Measurements from ENCODE around the gene SLC45A3. TPM values are rescaled to one million over a fixed set of nuclear protein-coding genes. Genes with fewer than 3 reads are reported as not detected.

Gene SLC45A3
- total and polyA plus RNA-seq, 3 donors from 2014 or later, result 4.5 to 8.9 (median 7.3) TPM

DNA sequence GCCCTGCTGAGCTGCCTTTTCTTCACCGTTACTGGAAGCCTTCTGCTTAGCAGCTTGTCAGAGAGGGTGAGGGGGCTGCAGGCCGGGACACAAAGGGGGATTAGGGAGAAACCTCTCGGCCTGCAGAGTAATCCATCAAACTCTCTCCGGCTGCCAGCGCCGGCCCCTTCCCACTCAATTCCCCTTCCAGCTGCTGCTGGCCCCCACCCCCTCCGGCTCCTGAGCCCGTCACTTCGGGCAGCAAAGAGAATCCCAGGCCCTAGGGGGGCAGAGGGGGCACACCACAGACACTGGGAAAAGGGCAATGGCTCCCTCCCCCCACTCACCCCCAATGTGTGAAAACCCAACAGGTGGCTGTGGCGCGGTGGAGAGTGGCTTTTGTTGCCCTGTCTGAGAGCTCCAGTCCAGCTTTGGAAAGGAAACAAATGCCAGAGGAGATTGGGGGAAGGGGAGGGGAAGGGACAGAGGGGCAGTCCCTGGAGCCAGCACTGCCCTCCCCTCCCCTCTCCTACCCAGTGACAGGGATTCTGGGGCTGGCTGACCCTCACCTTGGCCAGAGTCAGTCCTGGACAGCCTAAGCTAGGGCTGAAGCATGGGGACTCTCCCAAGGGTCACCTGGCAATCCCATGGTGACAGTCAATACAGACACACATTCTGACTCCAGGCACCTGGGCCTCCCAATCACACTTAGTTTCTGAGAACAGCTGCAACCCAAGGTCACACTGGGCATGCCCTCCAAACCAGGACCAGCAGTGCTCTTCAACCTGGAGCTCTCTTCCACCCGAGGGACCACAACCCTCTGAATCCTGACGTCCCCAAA is 9.5 kb downstream of the SLC45A3 start:
- intact Hi-C loops (cut with DNase I; ENCODE audit: low total_unique reads), result no loop called here
- no peaks in the 10 kb centered on the region for H3K36me3 ChIP-seq (ENCODE audit: low read depth, missing control alignments)
- 84 to 86% methylated on average over 10 to 13 of the region's 13 CpGs for WGBS, 2 donors
- no peaks in the 10 kb centered on the region for H3K27me3 ChIP-seq
- DNase-seq, result no peak
- peaks cover 20% of the 10 kb centered on the region for H3K4me1 ChIP-seq
- TF ChIP-seq, protein P1, sequence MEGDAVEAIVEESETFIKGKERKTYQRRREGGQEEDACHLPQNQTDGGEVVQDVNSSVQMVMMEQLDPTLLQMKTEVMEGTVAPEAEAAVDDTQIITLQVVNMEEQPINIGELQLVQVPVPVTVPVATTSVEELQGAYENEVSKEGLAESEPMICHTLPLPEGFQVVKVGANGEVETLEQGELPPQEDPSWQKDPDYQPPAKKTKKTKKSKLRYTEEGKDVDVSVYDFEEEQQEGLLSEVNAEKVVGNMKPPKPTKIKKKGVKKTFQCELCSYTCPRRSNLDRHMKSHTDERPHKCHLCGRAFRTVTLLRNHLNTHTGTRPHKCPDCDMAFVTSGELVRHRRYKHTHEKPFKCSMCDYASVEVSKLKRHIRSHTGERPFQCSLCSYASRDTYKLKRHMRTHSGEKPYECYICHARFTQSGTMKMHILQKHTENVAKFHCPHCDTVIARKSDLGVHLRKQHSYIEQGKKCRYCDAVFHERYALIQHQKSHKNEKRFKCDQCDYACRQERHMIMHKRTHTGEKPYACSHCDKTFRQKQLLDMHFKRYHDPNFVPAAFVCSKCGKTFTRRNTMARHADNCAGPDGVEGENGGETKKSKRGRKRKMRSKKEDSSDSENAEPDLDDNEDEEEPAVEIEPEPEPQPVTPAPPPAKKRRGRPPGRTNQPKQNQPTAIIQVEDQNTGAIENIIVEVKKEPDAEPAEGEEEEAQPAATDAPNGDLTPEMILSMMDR (IDR thresholded peaks at IDR 0.05), result no peak
- TF ChIP-seq POLR2A (IDR thresholded peaks at IDR 0.05), result no peak
- no peak overlapping the region for H3K27ac ChIP-seq
- no peak overlapping the region for H3K4me3 ChIP-seq
- H3K9me3 ChIP-seq, result no peaks in the 10 kb centered on the region

DNA sequence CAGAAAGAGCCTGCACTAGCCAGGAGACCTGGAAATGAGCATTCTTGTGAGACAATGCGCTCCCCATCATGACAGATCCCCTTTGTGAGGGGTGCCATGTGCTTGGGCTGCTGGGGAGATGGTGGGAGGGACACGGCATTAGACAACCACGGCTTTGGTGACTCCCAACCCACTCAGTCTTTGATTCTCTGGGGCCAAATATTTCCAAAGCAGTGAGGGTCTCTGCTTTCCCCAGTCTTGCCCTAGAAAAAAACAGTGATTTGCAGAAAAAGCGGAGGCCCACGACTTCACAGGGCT is 10.2 kb downstream of the SLC45A3 start:
- H3K4me1 ChIP-seq, result peaks cover 20% of the 10 kb centered on the region
- no peaks in the 10 kb centered on the region for H3K27me3 ChIP-seq
- H3K4me3 ChIP-seq, result no peak overlapping the region
- H3K27ac ChIP-seq, result no peak overlapping the region
- 66 to 85% methylated on average over 3 to 5 of the region's 5 CpGs for WGBS, 2 donors
- TF ChIP-seq POLR2A (IDR thresholded peaks at IDR 0.05), result no peak
- TF ChIP-seq, protein P1 (IDR thresholded peaks at IDR 0.05), result no peak
- intact Hi-C loops (cut with DNase I; ENCODE audit: low total_unique reads), result no loop called here
- H3K9me3 ChIP-seq, result no peaks in the 10 kb centered on the region
- DNase-seq, result no peak
- H3K36me3 ChIP-seq (ENCODE audit: low read depth, missing control alignments), result no peaks in the 10 kb centered on the region

DNA sequence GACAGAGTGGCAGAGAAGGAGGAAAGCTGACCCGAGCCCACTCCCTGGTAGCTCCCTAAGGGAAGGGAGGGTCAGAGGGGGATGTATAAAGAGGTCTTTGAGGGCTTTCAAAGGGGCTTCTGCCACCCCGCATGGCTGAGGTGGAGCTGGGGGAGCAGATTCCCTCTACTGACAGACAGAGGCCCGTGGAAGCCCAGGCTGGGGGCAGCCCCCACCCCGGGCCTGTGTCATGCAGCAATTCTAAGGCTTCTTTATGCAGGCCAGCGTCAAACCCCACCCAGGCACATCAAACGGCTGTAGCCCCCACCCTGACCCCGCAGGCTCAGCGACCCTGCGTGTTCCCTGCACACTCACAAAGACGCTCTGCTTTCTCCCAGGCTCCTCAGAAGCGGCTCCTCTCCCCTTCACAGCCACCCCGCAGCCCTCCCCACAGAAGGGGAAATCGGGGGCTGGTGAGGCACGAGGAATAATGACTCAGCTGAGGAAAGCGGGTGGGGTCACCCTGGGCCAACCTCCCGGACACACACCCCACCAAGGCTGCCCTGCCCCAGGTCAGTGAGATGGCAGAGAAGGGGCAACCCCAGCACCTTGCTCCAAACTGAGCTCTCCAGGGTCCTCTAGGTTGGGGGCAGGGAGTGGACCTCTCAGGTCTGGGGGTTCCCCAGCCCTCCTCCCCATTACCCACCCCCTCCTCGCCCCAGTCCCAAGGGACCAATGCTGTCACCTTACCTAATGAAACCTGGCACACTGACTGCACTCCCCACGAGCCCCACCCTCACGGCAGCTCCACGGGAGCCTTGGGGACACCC is 10.8 kb downstream of the SLC45A3 start:
- Histone ChIP-seq H3K27ac (no peak overlapping the region), H3K9me3 (no peaks in the 10 kb centered on the region), H3K4me3 (no peak overlapping the region), H3K36me3 (ENCODE audit: low read depth, missing control alignments) (no peaks in the 10 kb centered on the region), H3K27me3 (no peaks in the 10 kb centered on the region), H3K4me1 (peaks cover 20% of the 10 kb centered on the region)
- TF ChIP-seq, protein P1 (IDR thresholded peaks at IDR 0.05), result no peak
- intact Hi-C loops (cut with DNase I; ENCODE audit: low total_unique reads), result no loop called here
- DNase-seq, result no peak
- WGBS, 2 donors, result 73 to 75% methylated on average over 16 to 20 of the region's 20 CpGs

DNA sequence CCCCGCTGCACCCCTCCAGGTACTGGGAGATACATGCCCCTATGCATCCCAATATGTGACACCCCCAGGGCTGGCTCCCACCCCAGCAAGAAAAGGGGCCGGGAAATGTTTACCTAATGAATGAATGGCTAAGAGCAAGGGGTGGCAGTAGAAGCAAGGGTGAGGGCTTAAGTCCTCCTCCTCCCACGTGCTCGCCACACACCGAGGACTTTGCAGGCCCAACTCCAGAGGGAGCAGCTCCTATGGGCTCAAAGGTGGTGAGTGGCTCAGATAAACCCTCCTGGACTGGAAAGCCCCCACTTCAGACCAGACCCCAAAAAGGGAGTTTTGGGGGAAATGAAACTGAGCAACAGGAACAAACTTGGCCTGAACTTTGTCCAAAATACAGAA is 11.4 kb downstream of the SLC45A3 start:
- H3K36me3 ChIP-seq (ENCODE audit: low read depth, missing control alignments), result no peaks in the 10 kb centered on the region
- H3K4me1 ChIP-seq, result peaks cover 20% of the 10 kb centered on the region
- WGBS, 2 donors, result 75 to 82% methylated on average over 4 to 5 of the region's 5 CpGs
- H3K9me3 ChIP-seq, result no peaks in the 10 kb centered on the region
- intact Hi-C loops (cut with DNase I; ENCODE audit: low total_unique reads), result no loop called here
- no peaks in the 10 kb centered on the region for H3K27me3 ChIP-seq
- no peak for TF ChIP-seq POLR2A (IDR thresholded peaks at IDR 0.05)
- TF ChIP-seq, protein P1 (IDR thresholded peaks at IDR 0.05), result no peak
- no peak for DNase-seq
- H3K4me3 ChIP-seq, result no peak overlapping the region
- no peak overlapping the region for H3K27ac ChIP-seq
